Thoracic aorta (tissue), 2 donors: Measurements from ENCODE around the gene NFXL1. TPM values are rescaled to one million over a fixed set of nuclear protein-coding genes. Genes with fewer than 3 reads are reported as not detected.

Experiments
- ATAC-seq: fragments of 150-250 bp; one replicate; pipeline ENCODE4 v1.8.0; 2017; ENCODE audit warnings: low read depth; ENCODE audit not compliant: insufficient number of reproducible peaks, low FRiP score
- DNase-seq: peaks from one replicate; pipeline ENCODE4 v3.0.0-alpha.2; 2020; ENCODE audit warnings: low spot score
- H3K27ac ChIP-seq, 2 donors: fragments of 200-600 bp; sonication (generic); 1 replicate in 1 of 2; 2 replicates in 1 of 2; pipeline ENCODE4 v1.5.1; 2016; ENCODE audit warnings: mild to moderate bottlenecking in 2 of 2, moderate library complexity in 2 of 2
- H3K27me3 ChIP-seq: fragments of 200-600 bp; sonication (generic); replicated peaks from 2 replicates; pipeline ENCODE4 v1.6.0; 2016; ENCODE audit warnings: mild to moderate bottlenecking; ENCODE audit not compliant: insufficient read depth
- H3K36me3 ChIP-seq: fragments of 200-600 bp; sonication (generic); one replicate; pipeline ENCODE4 v1.5.1; 2016
- H3K4me1 ChIP-seq, 2 donors: fragments of 200-600 bp; sonication (generic); 1 replicate in 1 of 2; 2 replicates in 1 of 2; pipeline versions ENCODE4 v1.5.1 to v1.6.0; 2016; ENCODE audit warnings: low read depth in 2 of 2, mild to moderate bottlenecking in 1 of 2; ENCODE audit not compliant: control insufficient read depth in 1 of 2
- H3K4me3 ChIP-seq: fragments of 200-600 bp; sonication (generic); 2 replicates; pipeline ENCODE4 v1.5.1; 2016; ENCODE audit warnings: mild to moderate bottlenecking
- H3K9me3 ChIP-seq: fragments of 200-600 bp; sonication (generic); 2 replicates; pipeline ENCODE4 v1.5.1; 2016
- total RNA-seq, 2 donors: library from RNA; depleted of rRNA; stranded (reverse); fragments of >200 nt; gene quantifications; one replicate each; pipeline versions ENCODE4 v1.1.0 to v1.2.3, GENCODE V29; 2016
- TF ChIP-seq, protein P1 (sequence below): fragments of 200-600 bp; sonication (generic); IDR thresholded peaks from one replicate; pipeline ENCODE4 v1.5.1; 2019; ENCODE audit warnings: antibody characterized with exemption

The NFXL1 gene
- total RNA-seq, result 10 to 100 TPM in 1 of 2 donors, 1 to 10 TPM in 1; 5.6 to 13.1 TPM

GRCh38 chr4:47914220-47914925, at the start of gene NFXL1:
NFXL1 (minus strand) TSS chr4:47914583; CDS start chr4:47914203, 380 bp downstream.
- no peaks in the 10 kb centered on the region for H3K9me3 ChIP-seq
- peaks cover 7 to 18% of the 10 kb centered on the region in 2 donors for H3K4me1 ChIP-seq
- peak within 1 kb of the TSS; percentile 66 to 75 for H3K27ac ChIP-seq
- ATAC-seq, result peak; percentile 97
- H3K36me3 ChIP-seq, result no peaks in the 10 kb centered on the region
- DNase-seq, result peak; percentile 91
- H3K4me3 ChIP-seq, result peak within 1 kb of the TSS; percentile 100
- TF ChIP-seq, protein P1, sequence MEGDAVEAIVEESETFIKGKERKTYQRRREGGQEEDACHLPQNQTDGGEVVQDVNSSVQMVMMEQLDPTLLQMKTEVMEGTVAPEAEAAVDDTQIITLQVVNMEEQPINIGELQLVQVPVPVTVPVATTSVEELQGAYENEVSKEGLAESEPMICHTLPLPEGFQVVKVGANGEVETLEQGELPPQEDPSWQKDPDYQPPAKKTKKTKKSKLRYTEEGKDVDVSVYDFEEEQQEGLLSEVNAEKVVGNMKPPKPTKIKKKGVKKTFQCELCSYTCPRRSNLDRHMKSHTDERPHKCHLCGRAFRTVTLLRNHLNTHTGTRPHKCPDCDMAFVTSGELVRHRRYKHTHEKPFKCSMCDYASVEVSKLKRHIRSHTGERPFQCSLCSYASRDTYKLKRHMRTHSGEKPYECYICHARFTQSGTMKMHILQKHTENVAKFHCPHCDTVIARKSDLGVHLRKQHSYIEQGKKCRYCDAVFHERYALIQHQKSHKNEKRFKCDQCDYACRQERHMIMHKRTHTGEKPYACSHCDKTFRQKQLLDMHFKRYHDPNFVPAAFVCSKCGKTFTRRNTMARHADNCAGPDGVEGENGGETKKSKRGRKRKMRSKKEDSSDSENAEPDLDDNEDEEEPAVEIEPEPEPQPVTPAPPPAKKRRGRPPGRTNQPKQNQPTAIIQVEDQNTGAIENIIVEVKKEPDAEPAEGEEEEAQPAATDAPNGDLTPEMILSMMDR, result no peak
- no peaks in the 10 kb centered on the region for H3K27me3 ChIP-seq

- H3K4me1 ChIP-seq, result no peaks in the 10 kb centered on the region
- no peaks in the 10 kb centered on the region for H3K9me3 ChIP-seq
- no peaks in the 10 kb centered on the region for H3K27me3 ChIP-seq
- no peaks in the 10 kb centered on the region for H3K36me3 ChIP-seq
- ATAC-seq, result no peak
- no peak overlapping the region for H3K4me3 ChIP-seq
- no peak for DNase-seq
- TF ChIP-seq, protein P1, result no peak
- no peak overlapping the region for H3K27ac ChIP-seq
Observed at GRCh38 chr4:47954677-47955076, 40.3 kb upstream of the NFXL1 start.

DNA sequence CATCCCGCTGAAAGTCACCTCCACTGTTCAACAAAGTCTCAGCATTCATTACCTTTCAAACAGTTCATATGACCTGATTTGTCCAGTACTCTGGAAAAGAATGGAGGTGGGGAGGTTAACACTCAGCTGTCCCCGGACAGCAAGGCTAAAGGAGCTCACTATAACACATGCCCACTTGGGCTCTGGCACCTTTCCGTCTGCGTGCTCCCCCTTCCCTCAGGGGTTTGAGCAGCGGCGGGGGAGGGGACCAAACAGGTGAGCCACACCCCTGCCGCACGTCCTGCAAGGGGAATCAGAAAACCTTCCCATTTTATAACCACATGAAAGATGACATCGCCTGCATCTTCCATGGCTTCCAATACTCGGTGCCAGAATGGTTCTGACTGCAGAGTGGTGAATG, 39.9 kb upstream of the NFXL1 start:
- DNase-seq, result no peak
- TF ChIP-seq, protein P1, result no peak
- H3K4me1 ChIP-seq, result no peaks in the 10 kb centered on the region
- H3K4me3 ChIP-seq, result no peak overlapping the region
- no peak for ATAC-seq
- H3K27me3 ChIP-seq, result no peaks in the 10 kb centered on the region
- H3K9me3 ChIP-seq, result no peaks in the 10 kb centered on the region
- no peak overlapping the region for H3K27ac ChIP-seq
- H3K36me3 ChIP-seq, result no peaks in the 10 kb centered on the region

DNA sequence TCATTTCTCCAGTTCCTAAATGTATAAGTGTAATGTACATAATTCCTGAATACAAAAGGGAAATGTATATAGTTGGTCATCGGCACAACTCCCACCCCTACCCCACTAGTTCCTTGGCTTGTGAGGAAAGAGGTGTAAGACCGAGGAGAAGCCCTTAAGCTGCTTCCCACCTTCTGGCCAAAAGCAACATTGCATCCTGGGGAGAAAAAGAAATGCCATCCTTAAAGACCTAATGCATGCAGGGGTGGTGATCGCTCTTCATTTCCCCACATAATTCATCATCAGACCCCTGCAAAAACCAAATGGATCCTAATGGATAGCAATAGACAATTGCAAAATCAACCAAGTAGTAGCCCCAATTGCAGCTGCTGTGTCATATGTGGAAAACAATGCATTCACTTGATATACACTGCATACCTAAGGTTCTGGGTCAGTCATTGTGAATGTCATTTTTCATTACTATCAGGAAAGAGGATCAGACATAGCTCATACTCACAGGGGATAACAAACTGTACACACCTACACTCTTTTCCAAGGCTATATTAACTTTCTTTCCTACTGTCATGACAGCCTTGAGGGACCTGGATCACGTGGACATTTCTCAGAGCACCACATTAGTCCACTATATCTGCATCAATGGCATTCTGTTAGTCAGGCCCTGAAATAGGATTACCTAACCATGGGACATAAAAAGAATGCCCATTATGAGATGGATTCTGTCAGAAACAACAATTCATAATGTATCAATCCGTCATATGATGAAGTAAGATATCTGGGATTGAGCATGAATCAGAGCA, 31.7 kb upstream of the NFXL1 start:
- no peak overlapping the region for H3K27ac ChIP-seq
- ATAC-seq (no peak), DNase-seq (no peak)
- H3K9me3 ChIP-seq, result no peaks in the 10 kb centered on the region
- TF ChIP-seq, protein P1, result no peak
- H3K4me3 ChIP-seq, result no peak overlapping the region
- no peaks in the 10 kb centered on the region for H3K36me3 ChIP-seq
- no peaks in the 10 kb centered on the region for H3K4me1 ChIP-seq
- no peaks in the 10 kb centered on the region for H3K27me3 ChIP-seq

DNA sequence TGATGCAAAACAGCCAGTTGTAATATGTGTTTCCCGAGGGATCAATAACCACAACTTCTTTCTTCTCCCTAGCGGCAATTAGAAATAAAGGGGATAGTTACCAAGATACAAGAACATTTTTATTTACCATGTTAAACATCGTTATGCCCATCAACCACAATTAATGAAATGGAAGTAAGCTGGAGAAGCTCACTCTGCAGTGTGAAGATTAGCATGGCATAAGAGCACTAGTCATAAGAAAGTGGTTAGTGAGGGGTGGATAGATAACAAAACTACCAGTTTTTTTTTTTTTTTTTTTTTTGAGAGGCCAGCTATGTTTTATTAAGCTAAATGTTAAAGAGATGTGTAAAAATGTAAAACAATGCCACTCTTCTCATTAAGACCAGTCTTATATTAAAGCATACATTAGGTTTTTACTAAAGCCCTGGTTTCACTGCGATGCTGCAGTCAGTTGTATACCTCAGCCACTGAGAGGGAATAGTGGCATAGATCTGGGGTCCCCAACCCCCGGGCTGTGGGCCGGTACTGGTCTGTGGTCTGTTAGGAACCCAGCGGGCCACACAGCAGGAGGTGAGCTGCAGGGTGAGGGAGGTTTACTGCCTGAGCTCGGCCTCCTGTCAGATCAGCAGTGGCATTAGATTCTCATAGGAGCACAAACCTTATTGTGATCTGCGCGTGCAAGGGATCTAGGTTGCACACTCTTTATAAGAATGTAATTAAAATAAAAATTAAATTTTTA, 27.9 kb upstream of the NFXL1 start:
- H3K4me3 ChIP-seq, result no peak overlapping the region
- no peaks in the 10 kb centered on the region for H3K36me3 ChIP-seq
- no peaks in the 10 kb centered on the region for H3K9me3 ChIP-seq
- no peaks in the 10 kb centered on the region for H3K27me3 ChIP-seq
- no peaks in the 10 kb centered on the region for H3K4me1 ChIP-seq
- no peak for DNase-seq
- no peak for ATAC-seq
- TF ChIP-seq, protein P1, result no peak
- H3K27ac ChIP-seq, result no peak overlapping the region
